ENCODE data around the gene HTT. TPM values are rescaled to one million over a fixed set of nuclear protein-coding genes. Genes with fewer than 3 reads are reported as not detected.

HTT gene
- total RNA-seq, 1 experiment from 2014 or later: 85.4 TPM

- no peak for TF ChIP-seq NR2C2 (CRISPR knock-in tag; IDR thresholded peaks at IDR 0.05)
- TF ChIP-seq, protein P1, sequence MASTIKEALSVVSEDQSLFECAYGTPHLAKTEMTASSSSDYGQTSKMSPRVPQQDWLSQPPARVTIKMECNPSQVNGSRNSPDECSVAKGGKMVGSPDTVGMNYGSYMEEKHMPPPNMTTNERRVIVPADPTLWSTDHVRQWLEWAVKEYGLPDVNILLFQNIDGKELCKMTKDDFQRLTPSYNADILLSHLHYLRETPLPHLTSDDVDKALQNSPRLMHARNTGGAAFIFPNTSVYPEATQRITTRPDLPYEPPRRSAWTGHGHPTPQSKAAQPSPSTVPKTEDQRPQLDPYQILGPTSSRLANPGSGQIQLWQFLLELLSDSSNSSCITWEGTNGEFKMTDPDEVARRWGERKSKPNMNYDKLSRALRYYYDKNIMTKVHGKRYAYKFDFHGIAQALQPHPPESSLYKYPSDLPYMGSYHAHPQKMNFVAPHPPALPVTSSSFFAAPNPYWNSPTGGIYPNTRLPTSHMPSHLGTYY (CRISPR knock-in tag; IDR thresholded peaks at IDR 0.05): no peak
- TF ChIP-seq, protein P2, sequence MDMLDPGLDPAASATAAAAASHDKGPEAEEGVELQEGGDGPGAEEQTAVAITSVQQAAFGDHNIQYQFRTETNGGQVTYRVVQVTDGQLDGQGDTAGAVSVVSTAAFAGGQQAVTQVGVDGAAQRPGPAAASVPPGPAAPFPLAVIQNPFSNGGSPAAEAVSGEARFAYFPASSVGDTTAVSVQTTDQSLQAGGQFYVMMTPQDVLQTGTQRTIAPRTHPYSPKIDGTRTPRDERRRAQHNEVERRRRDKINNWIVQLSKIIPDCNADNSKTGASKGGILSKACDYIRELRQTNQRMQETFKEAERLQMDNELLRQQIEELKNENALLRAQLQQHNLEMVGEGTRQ (CRISPR knock-in tag; IDR thresholded peaks at IDR 0.05): no peak
- TF ChIP-seq, protein P3, sequence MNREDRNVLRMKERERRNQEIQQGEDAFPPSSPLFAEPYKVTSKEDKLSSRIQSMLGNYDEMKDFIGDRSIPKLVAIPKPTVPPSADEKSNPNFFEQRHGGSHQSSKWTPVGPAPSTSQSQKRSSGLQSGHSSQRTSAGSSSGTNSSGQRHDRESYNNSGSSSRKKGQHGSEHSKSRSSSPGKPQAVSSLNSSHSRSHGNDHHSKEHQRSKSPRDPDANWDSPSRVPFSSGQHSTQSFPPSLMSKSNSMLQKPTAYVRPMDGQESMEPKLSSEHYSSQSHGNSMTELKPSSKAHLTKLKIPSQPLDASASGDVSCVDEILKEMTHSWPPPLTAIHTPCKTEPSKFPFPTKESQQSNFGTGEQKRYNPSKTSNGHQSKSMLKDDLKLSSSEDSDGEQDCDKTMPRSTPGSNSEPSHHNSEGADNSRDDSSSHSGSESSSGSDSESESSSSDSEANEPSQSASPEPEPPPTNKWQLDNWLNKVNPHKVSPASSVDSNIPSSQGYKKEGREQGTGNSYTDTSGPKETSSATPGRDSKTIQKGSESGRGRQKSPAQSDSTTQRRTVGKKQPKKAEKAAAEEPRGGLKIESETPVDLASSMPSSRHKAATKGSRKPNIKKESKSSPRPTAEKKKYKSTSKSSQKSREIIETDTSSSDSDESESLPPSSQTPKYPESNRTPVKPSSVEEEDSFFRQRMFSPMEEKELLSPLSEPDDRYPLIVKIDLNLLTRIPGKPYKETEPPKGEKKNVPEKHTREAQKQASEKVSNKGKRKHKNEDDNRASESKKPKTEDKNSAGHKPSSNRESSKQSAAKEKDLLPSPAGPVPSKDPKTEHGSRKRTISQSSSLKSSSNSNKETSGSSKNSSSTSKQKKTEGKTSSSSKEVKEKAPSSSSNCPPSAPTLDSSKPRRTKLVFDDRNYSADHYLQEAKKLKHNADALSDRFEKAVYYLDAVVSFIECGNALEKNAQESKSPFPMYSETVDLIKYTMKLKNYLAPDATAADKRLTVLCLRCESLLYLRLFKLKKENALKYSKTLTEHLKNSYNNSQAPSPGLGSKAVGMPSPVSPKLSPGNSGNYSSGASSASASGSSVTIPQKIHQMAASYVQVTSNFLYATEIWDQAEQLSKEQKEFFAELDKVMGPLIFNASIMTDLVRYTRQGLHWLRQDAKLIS (CRISPR knock-in tag; IDR thresholded peaks at IDR 0.05; ENCODE audit: borderline replicate concordance): no peak
- TF ChIP-seq ZBTB21 (CRISPR knock-in tag; IDR thresholded peaks at IDR 0.05; ENCODE audit: borderline replicate concordance): no peak
- TF ChIP-seq, protein P4, sequence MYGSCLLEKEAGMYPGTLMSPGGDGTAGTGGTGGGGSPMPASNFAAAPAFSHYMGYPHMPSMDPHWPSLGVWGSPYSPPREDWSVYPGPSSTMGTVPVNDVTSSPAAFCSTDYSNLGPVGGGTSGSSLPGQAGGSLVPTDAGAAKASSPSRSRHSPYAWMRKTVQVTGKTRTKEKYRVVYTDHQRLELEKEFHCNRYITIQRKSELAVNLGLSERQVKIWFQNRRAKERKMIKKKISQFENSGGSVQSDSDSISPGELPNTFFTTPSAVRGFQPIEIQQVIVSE (CRISPR knock-in tag; IDR thresholded peaks at IDR 0.05; ENCODE audit: borderline replicate concordance): no peak
Measured at GRCh38 chr4:3192827-3193226, 118.3 kb downstream of the HTT start (continued).

DNA sequence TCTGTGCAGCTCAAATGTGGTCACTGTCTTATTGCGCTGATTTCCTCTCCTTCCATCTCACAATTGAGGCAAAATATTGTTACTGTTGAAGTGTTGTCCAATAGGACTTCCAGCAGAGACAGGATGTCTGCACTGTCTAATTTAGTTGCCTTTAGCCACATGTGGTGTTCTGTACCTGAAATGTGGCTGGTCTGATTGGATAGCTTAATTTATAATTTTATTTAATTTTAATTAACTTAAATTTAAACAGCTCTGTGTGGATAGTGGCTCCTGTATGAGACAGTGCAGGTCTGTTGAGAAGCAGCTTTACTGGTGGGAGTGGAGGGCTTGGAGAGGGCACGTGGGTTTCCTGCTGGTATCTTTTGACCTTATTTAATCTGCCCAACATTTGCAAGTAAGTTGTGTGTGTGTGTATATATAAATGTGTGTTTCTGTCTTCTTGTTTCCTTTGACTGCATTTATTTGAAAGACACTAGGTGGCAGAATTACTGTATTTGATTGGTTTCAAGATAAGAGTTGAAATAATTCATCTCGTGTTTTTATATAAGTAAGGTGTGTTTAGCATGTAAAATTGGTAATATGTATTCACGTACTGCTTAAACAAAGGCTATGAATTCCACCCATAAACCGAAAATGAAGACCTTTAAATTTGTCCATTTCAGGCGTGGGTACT, 119.2 kb downstream of the HTT start:
- POLR2A ChIA-PET: no interaction called here
- DNase-seq (ENCODE audit: low spot score) (no peak), ATAC-seq (no peak)
- Mint-ChIP-seq H3K27me3 (ENCODE audit: low read depth) (no peaks in the 10 kb centered on the region), H3K9me3 (no peaks in the 10 kb centered on the region), H3K4me1 (no peaks in the 10 kb centered on the region), H3K36me3 (peaks cover 18% of the 10 kb centered on the region), H3K4me3 (no peak overlapping the region), H3K27ac (no peak overlapping the region; the same call in 1 of the 2 replicates)
- CTCF ChIA-PET: interaction anchor here (1.2 to 1.3 kb wide), 2 partner anchors 130 to 272 kb away, joined by 3 to 9 read pairs; no protein-coding TSS in a partner anchor
- TF ChIP-seq ZBTB21 (CRISPR knock-in tag; IDR thresholded peaks at IDR 0.05; ENCODE audit: borderline replicate concordance) (no peak), NR3C1 (CRISPR knock-in tag; conservative IDR thresholded peaks at IDR 0.05; ENCODE audit: low read depth) (no peak), KAT7 (CRISPR knock-in tag; IDR thresholded peaks at IDR 0.05; ENCODE audit: borderline replicate concordance) (no peak), AR (CRISPR knock-in tag; IDR thresholded peaks at IDR 0.05) (no peak), GRHL2 (CRISPR knock-in tag; IDR thresholded peaks at IDR 0.05; ENCODE audit: insufficient replicate concordance, severe bottlenecking) (no peak), ZNF138 (CRISPR knock-in tag; conservative IDR thresholded peaks at IDR 0.05) (no peak), SOX15 (CRISPR knock-in tag; IDR thresholded peaks at IDR 0.05) (no peak), SMAD3 (CRISPR knock-in tag; IDR thresholded peaks at IDR 0.05; ENCODE audit: borderline replicate concordance) (no peak), NR2C2 (CRISPR knock-in tag; IDR thresholded peaks at IDR 0.05) (no peak), ATF3 (CRISPR knock-in tag; conservative IDR thresholded peaks at IDR 0.05) (no peak), IRF1 (CRISPR knock-in tag; IDR thresholded peaks at IDR 0.05) (no peak), OVOL2 (CRISPR knock-in tag; IDR thresholded peaks at IDR 0.05; ENCODE audit: borderline replicate concordance) (no peak), GABPB1 (CRISPR knock-in tag; IDR thresholded peaks at IDR 0.05) (no peak), NFE2L1 (CRISPR knock-in tag; IDR thresholded peaks at IDR 0.05) (no peak), FOXK1 (CRISPR knock-in tag; IDR thresholded peaks at IDR 0.05) (no peak), JUN (CRISPR knock-in tag; IDR thresholded peaks at IDR 0.05) (no peak)
- TF ChIP-seq, protein P5, sequence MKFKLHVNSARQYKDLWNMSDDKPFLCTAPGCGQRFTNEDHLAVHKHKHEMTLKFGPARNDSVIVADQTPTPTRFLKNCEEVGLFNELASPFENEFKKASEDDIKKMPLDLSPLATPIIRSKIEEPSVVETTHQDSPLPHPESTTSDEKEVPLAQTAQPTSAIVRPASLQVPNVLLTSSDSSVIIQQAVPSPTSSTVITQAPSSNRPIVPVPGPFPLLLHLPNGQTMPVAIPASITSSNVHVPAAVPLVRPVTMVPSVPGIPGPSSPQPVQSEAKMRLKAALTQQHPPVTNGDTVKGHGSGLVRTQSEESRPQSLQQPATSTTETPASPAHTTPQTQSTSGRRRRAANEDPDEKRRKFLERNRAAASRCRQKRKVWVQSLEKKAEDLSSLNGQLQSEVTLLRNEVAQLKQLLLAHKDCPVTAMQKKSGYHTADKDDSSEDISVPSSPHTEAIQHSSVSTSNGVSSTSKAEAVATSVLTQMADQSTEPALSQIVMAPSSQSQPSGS (CRISPR knock-in tag; IDR thresholded peaks at IDR 0.05; ENCODE audit: borderline replicate concordance, low read depth): no peak

Data from WTC11 (cell line).